OCI-LY7 (cell line): ENCODE results near the gene THAP2. TPM values are rescaled to one million over a fixed set of nuclear protein-coding genes. Genes with fewer than 3 reads are reported as not detected.

Experiments
- BruUV-seq: library from RNA; stranded (reverse); fragments of 400-500 nt; replicated peaks from 2 replicates; lab custom pipeline; 2021; lab: Mats Ljungman, UMichigan
- CTCF ChIA-PET: fragments of 300-600 bp; sonication (Branson Sonifier 250); formaldehyde crosslinking; loops from one replicate; lab custom pipeline; 2022; ENCODE audit warnings: antibody characterized with exemption; ENCODE audit not compliant: unreplicated experiment; lab: Charles Lee
- POLR2A ChIA-PET: fragments of 300-600 bp; sonication (Branson Sonifier 250); formaldehyde crosslinking; loops from one replicate; lab custom pipeline; 2022; ENCODE audit warnings: antibody characterized with exemption; lab: Charles Lee
- DNase-seq: peaks from one replicate; pipeline ENCODE4 v3.0.0-alpha.2; 2015; ENCODE audit warnings: low spot score
- H2AFZ ChIP-seq: fragments of 200-600 bp; sonication (generic), shearing (Covaris generic); 2 replicates; pipeline ENCODE4 v1.6.1; 2014; ENCODE audit warnings: mild to moderate bottlenecking, antibody characterized with exemption, low read length, moderate library complexity
- H3K27ac ChIP-seq: fragments of 200-600 bp; sonication (generic); 2 replicates; pipeline ENCODE4 v1.5.1; 2014; ENCODE audit warnings: mixed run types, low read depth, mild to moderate bottlenecking, moderate library complexity, low read length, inconsistent platforms; ENCODE audit not compliant: poor library complexity, severe bottlenecking
- H3K36me3 ChIP-seq: fragments of 200-600 bp; sonication (generic); 2 replicates; pipeline ENCODE4 v1.6.1; 2014; ENCODE audit warnings: mild to moderate bottlenecking, antibody characterized with exemption, low read length, moderate library complexity, mixed read lengths; ENCODE audit not compliant: insufficient read depth
- H3K4me1 ChIP-seq: fragments of 200-600 bp; sonication (generic); 2 replicates; pipeline ENCODE4 v1.5.1; 2014; ENCODE audit warnings: mild to moderate bottlenecking, low read length; ENCODE audit not compliant: insufficient read depth, poor library complexity, severe bottlenecking
- H3K4me2 ChIP-seq: fragments of 200-600 bp; sonication (generic); 2 replicates; pipeline ENCODE4 v1.6.1; 2014; ENCODE audit warnings: mild to moderate bottlenecking, low read length
- H3K4me3 ChIP-seq: fragments of 200-600 bp; sonication (generic); 2 replicates; pipeline ENCODE4 v1.5.1; 2014; ENCODE audit warnings: mild to moderate bottlenecking, low read depth, low read length; ENCODE audit not compliant: poor library complexity, severe bottlenecking
- H3K79me2 ChIP-seq: fragments of 200-600 bp; sonication (generic); 2 replicates; pipeline ENCODE4 v1.6.1; 2016; ENCODE audit warnings: low read depth, mild to moderate bottlenecking, low read length, moderate library complexity, mixed read lengths; ENCODE audit not compliant: insufficient read depth
- H3K9me2 ChIP-seq: fragments of 200-600 bp; sonication (generic); 2 replicates; pipeline ENCODE4 v1.6.1; 2016; ENCODE audit warnings: mild to moderate bottlenecking, low read length, mixed read lengths; ENCODE audit not compliant: insufficient read depth
- H3K9me3 ChIP-seq: fragments of 200-600 bp; sonication (generic); 2 replicates; pipeline ENCODE4 v1.6.1; 2014; ENCODE audit warnings: mild to moderate bottlenecking, mixed run types, low read length, mixed read lengths
- H4K20me1 ChIP-seq: fragments of 200-600 bp; sonication (generic); 2 replicates; pipeline ENCODE4 v1.6.1; 2014; ENCODE audit warnings: mild to moderate bottlenecking, antibody characterized with exemption, low read length, moderate library complexity, mixed read lengths; ENCODE audit not compliant: insufficient read depth
- CTCF ChIP-seq: fragments of 200-600 bp; sonication (generic); conservative IDR thresholded peaks from 2 replicates; pipeline ENCODE4 v1.5.1; 2014; ENCODE audit warnings: mild to moderate bottlenecking, antibody characterized with exemption, low read length, moderate library complexity, mixed read lengths
- EZH2phosphoT487 ChIP-seq: fragments of 200-600 bp; sonication (generic); IDR thresholded peaks from 2 replicates; pipeline ENCODE4 v1.6.1; 2018; ENCODE audit warnings: low read depth, borderline replicate concordance, mild to moderate bottlenecking, mixed run types, antibody characterized with exemption, low read length, moderate library complexity, mixed read lengths
- intact Hi-C: fragments of 100-400 bp; cut with micrococcal nuclease; formaldehyde crosslinking; loops from one replicate; pipeline ENCODE4 v1.10.0; 2022; ENCODE audit not compliant: unreplicated experiment
- total RNA-seq, 2 experiments: library from RNA; depleted of rRNA in 1 of 2; stranded (reverse); fragments of >200 nt in 1 of 2; shearing (Covaris generic) in 1 of 2; gene quantifications; 2 replicates each; pipeline ENCODE4 v1.2.3, GENCODE V29; 2014 to 2022

Gene THAP2
- total RNA-seq, 2 experiments from 2014 or later: 8.2 to 9.3 TPM

GRCh38 chr12:71664411-71665089 is 449 bp downstream of the THAP2 start:
- TF ChIP-seq EZH2phosphoT487 (no peak), CTCF (no peak)
- DNase-seq: no peak
- H3K9me3 ChIP-seq: no peaks in the 10 kb centered on the region
- intact Hi-C loops: loop anchor here (1.0 to 10.0 kb wide), 2 partner anchors 22 to 180 kb away; partner anchors contain the start of gene TMEM19
- H4K20me1 ChIP-seq: peaks cover 21% of the 10 kb centered on the region
- H2AFZ ChIP-seq: peak overlapping the region; percentile 65
- BruUV-seq: TSS peak; percentile 88
- POLR2A ChIA-PET: interaction anchor here (0.6 to 4.2 kb wide), 13 partner anchors 10 to 178 kb away, joined by 3 to 105 read pairs (median 4); partner anchors contain the start of genes RAB21 and TMEM19
- peaks cover 38% of the 10 kb centered on the region for H3K36me3 ChIP-seq
- CTCF ChIA-PET: interaction anchor here (0.8 to 1.5 kb wide), 3 partner anchors 20 to 30 kb away, joined by 3 to 5 read pairs (median 4); no protein-coding TSS in a partner anchor
- H3K4me2 ChIP-seq: peak overlapping the region; percentile 92
- H3K4me1 ChIP-seq: peaks cover 31% of the 10 kb centered on the region
- peak overlapping the region; percentile 84 for H3K4me3 ChIP-seq
- H3K27ac ChIP-seq: peak overlapping the region; percentile 87
- no peaks in the 10 kb centered on the region for H3K9me2 ChIP-seq
- peaks cover 66% of the 10 kb centered on the region for H3K79me2 ChIP-seq

GRCh38 chr12:71665090-71665463 is 976 bp downstream of the THAP2 start:
- Histone ChIP-seq H3K4me3 (peak overlapping the region; percentile 84), H3K4me2 (peak overlapping the region; percentile 92), H3K9me2 (no peaks in the 10 kb centered on the region), H4K20me1 (peaks cover 17% of the 10 kb centered on the region), H3K36me3 (peaks cover 33% of the 10 kb centered on the region), H3K27ac (peak overlapping the region; percentile 87), H3K4me1 (peaks cover 28% of the 10 kb centered on the region), H3K9me3 (no peaks in the 10 kb centered on the region), H2AFZ (peak overlapping the region; percentile 65; the same call in 1 of the 2 replicates), H3K79me2 (peaks cover 60% of the 10 kb centered on the region)
- ChIA-PET CTCF (interaction anchor here (0.8 to 1.5 kb wide), 3 partner anchors 19 to 30 kb away, joined by 3 to 5 read pairs (median 4); no protein-coding TSS in a partner anchor), POLR2A (interaction anchor here (2.4 to 5.0 kb wide), 4 partner anchors 13 to 89 kb away, joined by 9 to 105 read pairs (median 19); partner anchors contain the start of genes RAB21 and TMEM19)
- no TSS peak for BruUV-seq
- no peak for DNase-seq
- intact Hi-C loops: loop anchor here (1.0 to 10.0 kb wide), 2 partner anchors 21 to 180 kb away; partner anchors contain the start of gene TMEM19
- no peak for TF ChIP-seq EZH2phosphoT487
- no peak for TF ChIP-seq CTCF
